HG02798 (cell line): ENCODE measurements around the gene SLC24A5.
A peak's percentile ranks its signal among the peaks of the same experiment; 100 is the strongest.

Experiments
- ATAC-seq: cut with Tn5 transposase; IDR thresholded peaks from one replicate; pipeline ENCODE4 v1.9.1; 2021; ENCODE audit warnings: mild to moderate bottlenecking; ENCODE audit not compliant: unreplicated experiment, poor library complexity

SLC24A5 gene

GRCh38 chr15:48109856-48110531 is 10.8 kb upstream of the SLC24A5 start:
- no peak for ATAC-seq

DNA sequence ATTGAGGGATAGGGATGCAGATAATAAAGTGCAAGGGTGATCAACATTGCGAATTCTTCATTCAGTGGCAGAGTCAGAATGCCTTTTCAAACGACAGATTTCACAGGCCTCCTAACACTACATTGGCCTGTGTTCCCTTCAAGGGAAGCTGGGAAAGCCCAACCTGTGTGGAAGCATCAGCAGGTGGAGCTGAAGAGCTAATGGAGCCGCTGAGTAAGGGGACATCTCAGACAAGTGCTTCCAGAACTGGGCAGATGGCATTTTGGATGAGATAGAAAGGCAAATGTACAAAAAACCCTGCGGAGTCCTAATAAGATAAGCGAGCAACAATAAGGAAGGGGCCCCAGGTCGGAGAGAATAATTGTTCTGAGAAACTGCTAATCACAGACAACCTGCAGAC is 8.5 kb upstream of the SLC24A5 start:
- no peak for ATAC-seq

- ATAC-seq, result no peak
Measured at GRCh38 chr15:48119277-48119676, 1.5 kb upstream of the SLC24A5 start.

DNA sequence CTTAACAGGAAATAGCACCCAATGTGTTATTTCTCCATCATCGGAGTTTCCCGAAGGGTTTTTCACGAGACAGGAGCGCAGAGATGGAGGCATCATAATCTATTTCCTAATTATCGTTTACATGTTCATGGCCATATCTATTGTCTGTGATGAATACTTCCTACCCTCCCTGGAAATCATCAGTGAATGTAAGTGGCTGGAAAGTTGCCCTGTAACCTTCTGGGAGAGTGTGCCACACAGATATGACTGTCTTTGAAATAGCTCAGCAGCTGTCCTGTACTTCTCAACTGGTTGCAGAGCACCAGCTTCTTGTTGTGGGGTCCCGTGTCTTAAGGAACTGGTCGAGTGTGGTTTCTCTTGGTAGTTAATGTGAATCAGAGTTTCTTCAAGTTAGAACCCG is 1.1 kb downstream of the SLC24A5 start:
- no peak for ATAC-seq

- no peak for ATAC-seq
Measured at GRCh38 chr15:48126667-48127355, 6.0 kb downstream of the SLC24A5 start.

- no peak for ATAC-seq
Measured at GRCh38 chr15:48131324-48131723, 10.5 kb downstream of the SLC24A5 start.

GRCh38 chr15:48132874-48133273 is 12.1 kb downstream of the SLC24A5 start:
- ATAC-seq, result no peak

DNA sequence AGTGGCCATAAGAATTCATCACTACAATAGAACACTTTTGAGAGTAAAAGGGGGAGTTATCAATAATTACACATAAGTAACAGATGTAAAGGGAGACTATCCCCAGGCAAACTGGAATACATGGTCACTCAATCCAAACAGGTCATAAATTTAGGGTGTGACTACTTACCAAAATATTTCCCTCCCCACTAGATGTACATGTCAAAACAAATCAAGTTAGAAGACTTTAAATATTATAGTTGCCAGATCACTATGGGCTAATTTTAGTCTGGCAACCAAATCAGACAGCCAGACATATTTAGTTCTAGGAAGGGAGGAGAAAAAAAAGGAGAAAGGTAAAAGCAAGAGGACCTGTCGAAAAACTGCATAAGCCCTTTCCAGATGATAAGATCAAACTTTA is 23.1 kb downstream of the SLC24A5 start:
- no peak for ATAC-seq

DNA sequence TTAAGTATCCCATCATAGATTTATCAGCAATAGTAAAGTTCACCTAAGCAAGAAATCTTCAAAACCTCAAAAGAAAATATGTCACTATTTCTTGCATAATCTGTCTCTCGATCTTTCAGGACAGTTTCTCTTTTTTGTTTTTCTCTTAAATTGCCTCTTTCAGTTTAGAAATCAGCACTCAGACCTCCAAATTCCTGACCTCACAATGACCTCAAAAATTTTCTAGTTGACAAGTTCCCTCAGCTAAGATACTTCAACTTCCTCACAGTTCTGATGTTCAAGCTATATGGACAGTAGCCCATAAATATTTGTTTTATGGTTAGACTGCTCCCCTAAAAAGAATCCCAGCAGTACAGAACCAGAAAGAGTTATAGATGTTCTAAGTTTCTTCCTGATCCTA is 24.1 kb downstream of the SLC24A5 start:
- peak; percentile 47 for ATAC-seq

GRCh38 chr15:48145923-48146322 is 25.1 kb downstream of the SLC24A5 start:
- ATAC-seq, result no peak

DNA sequence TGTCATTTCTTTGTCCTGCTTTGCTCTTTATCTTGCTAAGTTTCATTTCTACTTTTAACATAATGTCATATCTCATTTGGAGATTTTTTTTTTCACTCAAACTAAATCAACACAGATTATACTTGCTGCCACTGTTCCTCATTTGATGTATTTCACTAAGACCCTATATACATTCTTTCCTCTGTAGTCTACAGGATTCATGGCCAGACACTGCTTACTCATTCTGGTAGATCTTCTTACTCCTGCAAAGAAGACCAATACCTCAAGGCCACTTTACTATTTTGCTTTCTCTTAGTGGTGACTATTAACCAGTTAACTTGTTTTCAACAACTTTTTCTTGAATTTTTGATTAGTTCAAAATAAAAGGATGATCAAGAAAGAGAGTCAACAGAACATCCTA is 26.6 kb downstream of the SLC24A5 start:
- ATAC-seq, result no peak

DNA sequence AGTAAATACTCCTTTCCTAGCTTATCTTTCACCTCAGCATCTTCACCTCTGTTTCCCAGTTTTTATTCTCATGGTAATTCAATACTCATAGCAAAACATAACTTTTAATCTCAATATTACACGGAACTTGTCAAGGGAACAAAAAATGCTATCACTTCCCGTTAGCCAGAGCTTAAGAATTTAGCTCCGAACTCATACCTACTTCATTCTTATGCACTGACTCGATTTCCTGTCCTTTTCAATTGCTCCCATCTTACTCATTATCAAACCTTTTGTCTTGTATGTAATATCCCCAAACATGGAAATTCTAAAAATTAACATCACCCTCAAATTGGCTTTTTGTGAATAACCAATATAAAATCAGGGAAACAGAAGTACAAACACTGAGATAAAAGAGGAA is 29.1 kb downstream of the SLC24A5 start:
- ATAC-seq, result no peak

DNA sequence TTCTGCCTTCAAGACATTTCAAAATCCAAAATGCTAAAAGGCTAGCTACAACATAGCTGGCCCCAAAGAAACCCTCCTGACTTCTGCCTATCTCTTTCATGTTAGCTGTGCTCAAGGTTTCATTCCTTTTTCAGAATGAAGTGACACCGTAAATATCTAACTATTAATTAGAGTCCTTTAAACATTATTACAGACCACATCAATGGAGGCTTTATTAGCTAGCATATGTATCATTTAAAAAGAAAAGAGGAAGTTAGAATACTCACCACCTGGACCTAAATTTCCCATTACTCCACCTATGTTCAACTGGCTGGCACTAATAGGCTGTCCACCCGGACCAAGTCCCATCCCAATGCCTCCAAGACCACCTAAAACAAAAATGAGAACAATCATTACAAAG is 32.7 kb downstream of the SLC24A5 start:
- ATAC-seq, result no peak

DNA sequence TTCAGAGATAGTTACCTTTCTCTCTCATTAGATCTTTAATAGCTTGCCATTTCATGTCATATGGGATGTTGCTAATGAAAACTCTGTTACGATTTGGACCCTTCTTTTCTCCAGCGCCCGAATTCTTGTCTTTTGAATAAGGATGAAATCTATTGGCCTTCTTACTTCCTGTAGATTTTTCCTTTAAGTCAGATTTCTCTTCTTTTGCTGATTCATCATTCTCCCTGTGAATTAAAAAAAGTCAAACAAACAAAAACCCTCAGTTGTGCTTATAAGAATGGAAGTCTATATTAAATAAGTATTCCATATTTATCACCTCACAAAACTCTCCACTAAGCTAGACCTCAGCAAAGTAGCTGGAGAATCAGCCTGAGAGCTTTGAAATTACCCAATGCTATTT is 47.8 kb downstream of the SLC24A5 start:
- ATAC-seq, result no peak

DNA sequence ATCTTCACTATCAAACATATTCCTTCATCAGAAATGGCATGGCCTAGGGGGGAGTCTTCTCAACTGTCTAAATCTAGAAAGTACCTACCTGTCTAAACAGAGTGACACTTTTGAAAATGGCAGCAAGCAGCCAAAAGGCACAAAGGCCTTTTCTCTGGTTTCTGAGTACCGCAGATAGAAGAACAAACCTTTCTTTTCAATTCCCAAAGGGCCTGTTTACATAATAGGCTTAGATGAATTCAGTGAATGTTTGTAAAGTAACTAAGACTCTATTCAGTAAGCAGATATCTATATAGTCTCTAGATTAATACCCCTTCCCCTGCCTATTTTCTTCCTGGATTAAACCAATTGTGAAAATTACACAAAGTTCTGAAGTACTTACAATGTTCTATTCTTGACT is 50.2 kb downstream of the SLC24A5 start:
- no peak for ATAC-seq

DNA sequence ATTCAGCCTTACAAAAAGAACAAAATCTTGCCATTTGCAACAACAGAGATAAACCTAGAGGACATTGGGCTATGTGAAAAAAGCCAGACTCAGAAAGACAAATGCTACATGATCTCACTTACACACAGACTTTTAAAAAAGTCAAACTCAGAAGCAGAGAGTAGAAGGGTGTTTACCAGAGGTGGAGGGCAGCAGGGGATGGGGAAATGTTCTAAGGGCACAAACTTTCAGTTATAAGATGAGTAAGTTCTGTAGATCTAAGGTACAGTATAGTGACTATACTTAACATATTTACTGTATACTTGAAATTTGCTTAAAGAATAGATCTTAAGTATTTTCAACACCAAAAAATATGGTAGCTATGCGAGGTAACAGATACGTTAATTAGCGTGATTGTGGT is 54.3 kb downstream of the SLC24A5 start:
- no peak for ATAC-seq

GRCh38 chr15:48176112-48176511 is 55.3 kb downstream of the SLC24A5 start:
- ATAC-seq, result no peak

DNA sequence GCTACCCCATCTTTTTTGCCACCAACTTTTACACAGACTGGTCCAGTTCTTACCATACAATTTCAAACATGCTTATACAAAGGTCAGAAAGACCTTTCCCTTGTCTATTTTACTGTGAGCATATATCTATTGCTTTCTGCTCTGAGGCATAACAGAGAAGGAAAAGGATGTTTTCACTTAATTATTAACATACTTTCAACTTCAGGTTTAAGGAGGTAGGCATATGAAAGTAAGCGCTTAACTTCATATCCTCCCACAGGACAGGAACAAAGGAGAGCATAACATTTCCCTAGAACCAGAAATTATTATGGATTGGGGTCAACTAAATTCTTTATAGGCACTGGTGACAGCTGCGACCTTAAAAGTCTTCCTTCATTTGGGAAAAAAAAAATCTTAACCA is 56.2 kb downstream of the SLC24A5 start:
- ATAC-seq, result no peak

DNA sequence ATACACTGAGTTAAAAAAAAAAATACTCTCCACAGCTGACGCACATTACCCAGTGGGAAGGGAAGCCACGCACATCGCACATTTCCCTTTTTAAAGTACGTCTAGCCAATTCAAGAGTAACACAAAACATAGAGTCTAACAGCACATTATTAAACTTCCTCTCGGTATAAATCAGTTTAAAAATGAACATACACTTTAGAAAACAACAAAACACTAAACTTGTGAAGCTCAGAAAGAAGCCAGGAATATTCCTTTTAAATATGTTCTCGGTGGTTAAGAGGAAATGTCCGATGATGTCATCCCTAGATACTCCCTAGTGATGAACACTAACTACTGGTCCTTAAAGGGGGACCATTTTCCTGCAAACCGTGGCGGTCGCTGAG is 56.6 kb downstream of the SLC24A5 start:
- ATAC-seq, result peak; percentile 65

- ATAC-seq, result peak; percentile 88
Measured at GRCh38 chr15:48177766-48178647, 57.2 kb downstream of the SLC24A5 start, which contains the start of gene MYEF2. TSS of gene MYEF2 (minus strand) at chr15:48178295. CDS start at chr15:48178237, 58 bp downstream.

- no peak for ATAC-seq
Measured at GRCh38 chr15:48178648-48178931, 57.8 kb downstream of the SLC24A5 start.
